Measurements from ENCODE around the gene PTPRM. TPM values are rescaled to one million over a fixed set of nuclear protein-coding genes. Genes with fewer than 3 reads are reported as not detected.

Gene PTPRM
- total RNA-seq, 1 donor from 2014 or later = 102 TPM

DNA sequence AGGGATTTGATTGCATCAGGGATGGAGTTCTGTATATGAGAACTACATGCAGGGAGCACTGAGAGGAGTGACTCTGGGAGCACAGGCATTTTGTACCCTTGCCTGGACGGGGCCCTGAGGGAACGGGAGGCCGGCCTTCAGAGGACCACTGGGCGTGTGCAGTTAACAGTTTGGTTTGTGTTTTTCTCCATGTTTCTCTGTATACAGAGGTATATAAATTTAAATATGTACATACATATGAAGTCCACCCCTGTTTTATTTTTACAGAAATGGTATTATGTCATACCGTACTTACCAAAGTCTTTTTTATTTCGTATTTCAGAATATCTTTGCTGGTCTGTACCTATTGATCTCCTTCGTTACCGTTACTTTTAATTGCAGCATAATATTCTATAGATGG is 111.3 kb downstream of the PTPRM start:
- ATAC-seq (no peak), DNase-seq (ENCODE audit: missing footprints) (no peak)
- intact Hi-C loops (cut with DNase I) = loop anchor here (5.0 kb wide), 1 partner anchor 69 kb away; no protein-coding TSS in a partner anchor

DNA sequence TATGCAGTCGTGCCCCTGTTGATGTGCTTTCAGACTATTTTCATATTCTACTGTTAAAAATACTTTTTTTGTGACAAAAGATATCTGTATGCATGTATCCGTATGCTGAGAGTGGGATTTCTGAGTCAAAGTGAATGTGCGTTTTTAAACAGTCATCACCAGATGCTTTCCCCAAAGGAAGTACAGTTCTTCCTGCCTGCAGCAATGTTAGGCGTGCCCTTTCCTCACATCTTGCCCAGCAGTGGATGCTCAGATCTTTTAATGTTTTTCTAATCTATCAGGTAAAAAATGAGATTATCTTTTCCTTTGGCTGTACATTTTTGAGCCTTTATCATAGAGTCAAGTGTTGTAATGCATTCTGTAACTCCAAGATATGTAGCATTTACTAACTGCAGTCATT is 111.7 kb downstream of the PTPRM start:
- no peak for ATAC-seq
- no peak for DNase-seq (ENCODE audit: missing footprints)
- intact Hi-C loops (cut with DNase I) = loop anchor here (5.0 kb wide), 1 partner anchor 68 kb away; no protein-coding TSS in a partner anchor

DNA sequence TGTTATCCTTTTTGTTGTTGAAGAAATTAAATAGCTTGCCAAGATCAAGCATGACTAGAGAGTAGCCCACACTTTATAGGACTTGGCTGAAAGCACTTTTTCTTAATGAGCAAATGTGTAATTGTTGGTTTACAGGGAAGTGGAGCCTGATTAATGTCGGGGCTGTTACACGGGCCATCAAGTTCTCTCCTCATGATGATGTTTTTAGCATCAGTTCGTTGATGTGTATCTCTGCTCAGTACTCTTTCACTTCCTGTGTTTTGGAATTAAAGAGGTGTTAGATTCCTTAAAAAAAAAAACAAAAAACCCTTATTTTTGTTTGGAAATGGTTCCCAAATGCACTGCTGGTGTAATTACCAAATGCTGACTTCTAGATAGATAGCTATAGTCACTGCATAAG is 114.2 kb downstream of the PTPRM start:
- intact Hi-C loops (cut with DNase I) = loop anchor here (5.0 kb wide), 1 partner anchor 104 kb away; no protein-coding TSS in a partner anchor

DNA sequence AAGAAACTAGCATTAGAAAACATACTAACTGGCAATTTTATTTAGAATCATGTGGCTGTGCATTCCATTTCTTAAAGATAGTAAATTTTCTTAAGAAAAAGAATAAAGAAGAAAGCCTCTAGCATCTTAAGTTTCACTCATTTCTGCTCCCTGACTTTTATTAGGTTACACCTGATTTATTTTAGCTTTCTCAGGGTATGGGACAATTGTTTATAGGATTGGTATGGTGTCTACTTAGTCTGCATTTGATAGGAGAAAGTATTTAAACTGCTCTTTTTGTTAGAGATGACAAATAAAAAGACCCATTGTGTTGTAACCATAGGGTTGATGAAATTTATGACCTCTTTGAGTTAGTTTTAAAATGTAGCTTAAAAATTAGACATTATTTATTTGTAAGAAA is 115.2 kb downstream of the PTPRM start:
- intact Hi-C loops (cut with DNase I) = loop anchor here (5.0 kb wide), 1 partner anchor 105 kb away; no protein-coding TSS in a partner anchor
- ATAC-seq (no peak), DNase-seq (ENCODE audit: missing footprints) (no peak)

More for the DNA sequence above, 114.2 kb downstream of the PTPRM start:
- ATAC-seq (no peak), DNase-seq (ENCODE audit: missing footprints) (no peak)

DNA sequence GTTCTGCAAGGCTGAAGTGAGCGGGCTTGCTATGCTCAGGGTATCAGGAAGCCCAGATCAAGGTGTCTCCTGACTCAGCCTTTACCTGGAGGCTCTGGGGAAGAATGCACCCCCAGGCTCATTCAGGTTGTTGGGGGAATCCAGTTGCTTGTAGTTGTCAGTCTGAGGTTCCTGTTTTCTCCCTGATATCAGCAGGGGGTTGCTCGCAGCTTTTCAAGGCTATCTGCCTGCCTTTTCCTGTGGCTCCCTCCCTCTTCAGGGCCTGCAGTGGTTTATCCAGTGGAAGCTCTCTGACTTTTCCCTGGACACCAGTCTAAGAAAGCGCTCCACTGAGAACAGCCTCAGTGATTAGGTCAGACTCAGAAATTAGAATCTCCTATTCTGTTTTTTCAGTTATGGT is 116.6 kb downstream of the PTPRM start:
- DNase-seq (ENCODE audit: missing footprints) (no peak), ATAC-seq (peak; percentile 75)
- intact Hi-C loops (cut with DNase I) = loop anchor here (5.0 kb wide), 1 partner anchor 106 kb away; no protein-coding TSS in a partner anchor

DNA sequence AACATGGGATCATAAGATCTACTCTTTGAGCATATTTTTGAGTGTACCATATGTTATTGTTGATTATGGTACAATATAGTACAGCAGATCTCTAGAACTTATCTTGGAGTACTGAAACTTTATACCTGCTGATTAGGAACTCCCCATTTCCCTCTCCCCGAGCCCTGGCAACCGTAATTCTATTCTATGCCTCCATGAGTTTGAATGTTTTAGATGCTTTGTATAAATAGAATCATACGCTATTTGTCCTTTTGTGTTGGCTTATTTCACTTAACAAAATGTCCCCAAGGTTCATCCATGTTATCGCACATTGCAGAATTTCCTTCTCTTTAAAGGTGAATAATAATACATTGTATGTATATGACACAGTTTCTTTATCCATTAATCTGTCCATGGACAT is 117.2 kb downstream of the PTPRM start:
- intact Hi-C loops (cut with DNase I) = loop anchor here (5.0 kb wide), 1 partner anchor 107 kb away; no protein-coding TSS in a partner anchor
- ATAC-seq = no peak
- no peak for DNase-seq (ENCODE audit: missing footprints)

DNA sequence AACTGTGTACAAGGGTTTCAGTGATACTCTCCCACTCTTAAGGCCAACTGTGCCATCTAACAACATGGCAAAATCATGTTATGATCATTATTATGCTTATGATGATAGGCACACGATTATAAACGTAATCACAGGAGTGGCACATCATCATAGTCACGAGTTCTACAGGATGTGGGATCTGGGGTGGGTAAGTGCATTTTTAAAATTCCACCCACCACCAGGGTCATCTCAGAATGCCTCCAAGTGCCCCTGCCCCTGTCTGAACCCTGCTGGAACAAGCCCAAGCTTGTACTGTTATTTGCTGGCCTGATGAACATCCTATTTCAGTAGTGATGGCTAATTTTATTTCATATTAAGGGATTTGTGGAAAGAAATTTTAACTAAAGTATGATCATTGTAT is 117.8 kb downstream of the PTPRM start:
- intact Hi-C loops (cut with DNase I) = loop anchor here (5.0 kb wide), 2 partner anchors 47 to 108 kb away; no protein-coding TSS in a partner anchor
- ATAC-seq (no peak), DNase-seq (ENCODE audit: missing footprints) (no peak)

DNA sequence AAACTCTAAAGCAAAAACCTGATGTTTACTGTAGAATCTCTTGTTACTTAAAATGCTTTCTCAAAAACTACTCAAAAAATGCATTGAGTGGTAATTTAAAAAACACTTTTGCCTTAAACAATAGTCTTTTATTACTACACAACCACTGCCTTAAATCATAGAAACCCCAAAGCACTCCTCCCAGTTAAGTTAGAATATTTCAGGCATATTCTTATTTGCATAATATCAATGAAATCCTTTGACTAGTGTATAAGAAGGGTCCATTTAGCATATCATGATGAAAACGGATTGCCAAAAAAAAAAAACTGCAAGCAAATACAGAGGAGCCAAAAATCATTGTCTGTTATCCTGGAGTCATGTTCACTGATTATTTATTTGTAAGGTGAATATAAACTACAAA is 119.2 kb downstream of the PTPRM start:
- intact Hi-C loops (cut with DNase I) = loop anchor here (5.0 kb wide), 1 partner anchor 46 kb away; no protein-coding TSS in a partner anchor
- no peak for DNase-seq (ENCODE audit: missing footprints)
- no peak for ATAC-seq

DNA sequence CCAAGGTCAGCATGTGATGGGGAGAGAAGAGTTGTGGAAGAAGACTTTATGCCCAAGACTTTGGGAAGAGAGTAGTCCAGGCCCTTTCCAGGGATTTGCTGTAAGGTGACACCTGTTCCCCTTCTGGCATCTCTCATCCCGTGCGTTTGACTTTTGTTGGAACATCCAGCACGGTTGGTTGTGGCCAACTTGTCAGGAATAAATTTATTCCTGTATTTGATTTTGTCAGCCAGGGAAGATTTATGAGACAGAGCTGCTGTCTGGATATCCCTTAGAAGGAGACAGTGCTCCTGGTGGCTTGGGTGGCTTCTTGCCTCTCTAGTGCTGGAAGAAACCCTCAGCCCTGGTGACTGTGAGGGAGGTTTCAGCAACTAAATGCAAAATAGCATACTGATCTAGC is 121.5 kb downstream of the PTPRM start:
- no peak for ATAC-seq
- intact Hi-C loops (cut with DNase I) = loop anchor here (5.0 kb wide), 1 partner anchor 44 kb away; no protein-coding TSS in a partner anchor
- DNase-seq (ENCODE audit: missing footprints) = no peak

DNA sequence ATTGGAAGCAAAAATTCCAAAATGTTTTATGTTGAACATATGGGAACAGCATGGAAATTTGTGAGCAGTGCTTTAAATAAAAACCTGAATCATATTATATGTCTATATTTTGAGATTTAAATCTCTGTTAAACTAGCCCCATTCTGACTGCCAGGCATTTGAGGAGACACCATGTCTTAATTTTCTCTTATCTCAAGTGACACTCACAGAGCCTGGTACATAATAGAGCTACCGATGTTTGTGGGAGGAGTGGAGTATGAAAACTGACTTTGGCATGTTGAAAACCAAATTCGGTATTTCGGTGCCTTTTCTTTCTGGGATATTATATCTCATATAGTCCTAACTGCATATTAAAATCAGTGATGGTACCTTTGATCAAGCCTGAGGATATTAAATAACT is 124.1 kb downstream of the PTPRM start:
- no peak for DNase-seq (ENCODE audit: missing footprints)
- ATAC-seq = no peak
- intact Hi-C loops (cut with DNase I) = no loop called here

DNA sequence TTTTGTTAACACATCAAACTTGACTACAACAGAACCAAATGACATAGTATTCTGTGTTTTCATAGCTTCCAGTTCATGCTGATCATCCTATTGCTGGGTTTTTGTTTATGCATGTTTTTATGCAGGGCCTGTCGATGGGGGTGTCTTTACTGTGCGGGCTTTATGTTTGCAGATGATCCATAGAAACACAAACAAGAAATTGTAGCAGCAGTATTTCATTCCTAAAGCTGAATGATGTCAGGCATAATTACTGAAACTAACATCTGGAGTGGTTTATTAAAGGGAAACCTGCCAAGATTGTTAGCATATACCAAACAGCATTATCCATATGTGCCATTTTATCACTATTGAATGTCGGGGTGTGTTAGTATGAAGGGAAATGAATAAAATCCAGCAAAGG is 129.7 kb downstream of the PTPRM start:
- ATAC-seq = no peak
- intact Hi-C loops (cut with DNase I) = no loop called here

DNA sequence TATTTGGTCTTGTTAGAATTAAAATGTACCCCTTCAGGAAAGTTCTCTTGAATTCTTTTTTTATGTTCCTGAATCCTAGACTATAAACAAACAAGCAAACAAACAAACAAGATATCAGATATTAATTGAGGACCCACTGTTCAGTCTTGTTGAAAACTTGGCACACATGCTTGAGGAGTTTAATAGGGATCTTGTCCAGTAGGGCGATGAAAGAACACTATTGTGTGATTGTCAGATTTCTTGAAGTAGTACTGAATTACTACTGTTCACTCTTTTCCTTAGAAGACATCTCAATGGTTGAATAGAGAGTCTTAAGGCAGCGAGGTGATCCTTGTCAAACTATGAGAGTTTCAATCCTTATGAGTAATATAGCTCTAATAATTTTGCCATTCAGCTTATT is 130.2 kb downstream of the PTPRM start:
- intact Hi-C loops (cut with DNase I) = no loop called here
- no peak for ATAC-seq
- no peak for DNase-seq (ENCODE audit: missing footprints)

More for the DNA sequence above, 129.7 kb downstream of the PTPRM start:
- no peak for DNase-seq (ENCODE audit: missing footprints)

DNA sequence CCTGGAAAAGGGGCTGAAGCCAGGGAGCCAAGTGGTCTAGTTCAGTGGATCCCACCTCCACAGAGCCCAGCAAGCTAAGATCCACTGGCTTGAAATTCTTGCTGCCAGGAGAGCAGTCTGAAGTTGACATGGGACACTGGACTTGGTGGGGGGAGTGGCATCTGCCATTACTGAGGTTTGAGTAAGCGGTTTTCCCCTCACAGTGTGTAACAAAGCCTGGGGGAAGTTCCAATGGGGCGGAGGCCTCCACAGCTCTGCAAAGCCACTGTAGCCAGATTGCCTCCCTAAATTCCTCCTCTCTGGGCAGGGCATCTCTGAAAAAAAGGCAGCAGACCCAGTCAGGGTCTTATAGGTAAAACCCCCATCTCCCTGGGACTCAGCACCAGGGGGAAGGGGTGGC is 144.4 kb downstream of the PTPRM start:
- ATAC-seq (no peak), DNase-seq (ENCODE audit: missing footprints) (no peak)
- intact Hi-C loops (cut with DNase I) = no loop called here

DNA sequence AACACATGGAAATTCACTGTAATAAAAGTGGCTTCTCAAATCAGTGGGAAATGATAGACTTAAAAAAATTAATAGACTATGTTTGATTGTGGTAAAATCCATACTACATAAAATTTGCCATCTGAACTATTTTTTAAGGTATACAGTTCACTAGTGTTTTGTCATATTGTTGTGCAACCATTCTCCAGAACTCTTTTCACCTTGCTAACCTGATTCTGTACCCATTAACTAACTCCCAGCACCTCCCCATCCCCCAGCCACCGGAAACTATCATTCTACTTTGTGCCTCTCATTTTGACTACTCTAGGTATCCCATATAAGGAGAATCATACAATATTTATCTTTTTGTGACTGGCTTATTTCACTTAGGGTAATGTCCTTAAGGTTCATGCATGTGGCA is 153.3 kb downstream of the PTPRM start:
- ATAC-seq = no peak
- intact Hi-C loops (cut with DNase I) = no loop called here
- no peak for DNase-seq (ENCODE audit: missing footprints)

DNA sequence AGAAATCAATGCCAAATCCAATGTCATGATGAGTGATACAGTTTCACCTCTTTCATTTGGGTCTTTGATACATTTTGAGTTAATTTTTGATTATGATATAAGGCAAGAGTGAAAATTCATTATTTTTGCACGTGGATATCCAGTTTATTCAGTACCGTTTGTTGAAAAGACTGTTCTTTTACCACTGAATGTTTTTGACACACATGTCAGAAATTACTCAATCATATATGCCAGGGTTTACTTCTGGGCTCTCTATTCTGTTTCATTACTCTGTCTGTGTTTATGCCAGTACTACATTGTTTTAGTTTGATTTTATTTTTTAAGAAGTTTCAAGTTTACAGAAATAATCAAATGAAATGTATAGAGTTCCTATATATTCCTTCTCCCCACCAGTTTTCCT is 154.4 kb downstream of the PTPRM start:
- ATAC-seq (no peak), DNase-seq (ENCODE audit: missing footprints) (no peak)
- intact Hi-C loops (cut with DNase I) = no loop called here

DNA sequence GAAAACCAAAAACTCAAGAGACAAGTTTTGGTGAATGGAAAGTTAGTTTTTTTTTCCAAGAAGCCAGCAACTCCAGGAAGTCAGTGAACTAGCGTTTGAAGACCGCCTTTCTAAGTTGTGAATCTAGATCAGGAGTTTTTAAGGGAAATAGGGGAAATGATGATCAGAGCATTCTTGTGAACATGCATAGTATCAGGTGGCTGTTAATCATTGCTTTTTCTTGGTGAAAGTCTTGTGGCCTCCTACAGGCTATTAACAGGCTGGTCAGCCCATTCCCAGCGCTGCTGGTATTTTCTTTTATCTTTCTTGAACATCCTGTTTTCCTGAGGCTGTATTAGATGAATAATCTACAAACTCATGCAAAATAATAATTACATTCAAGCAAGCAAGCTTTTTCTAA is 155.8 kb downstream of the PTPRM start:
- DNase-seq (ENCODE audit: missing footprints) = no peak
- intact Hi-C loops (cut with DNase I) = no loop called here
- ATAC-seq = no peak

DNA sequence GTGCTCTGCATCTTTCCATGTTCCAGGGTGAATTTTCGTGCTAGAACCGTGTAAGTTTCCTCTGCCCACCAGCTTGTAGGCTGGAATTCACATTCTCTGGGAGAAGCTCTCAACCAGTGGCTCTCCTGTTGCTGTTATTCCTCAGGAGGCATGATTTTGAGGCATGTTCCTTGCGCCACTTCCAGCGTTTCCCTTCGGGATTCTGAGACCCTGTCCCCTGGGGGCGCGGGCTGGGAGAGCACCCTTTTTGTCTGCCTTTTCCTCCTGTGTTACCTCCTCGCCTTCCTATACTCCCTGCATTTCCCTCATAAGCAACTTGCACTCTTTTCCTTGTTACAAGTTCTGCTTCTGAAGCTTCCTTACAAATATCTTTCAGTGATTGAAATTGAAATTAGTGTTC is 156.4 kb downstream of the PTPRM start:
- intact Hi-C loops (cut with DNase I) = no loop called here
- DNase-seq (ENCODE audit: missing footprints) = no peak
- no peak for ATAC-seq

DNA sequence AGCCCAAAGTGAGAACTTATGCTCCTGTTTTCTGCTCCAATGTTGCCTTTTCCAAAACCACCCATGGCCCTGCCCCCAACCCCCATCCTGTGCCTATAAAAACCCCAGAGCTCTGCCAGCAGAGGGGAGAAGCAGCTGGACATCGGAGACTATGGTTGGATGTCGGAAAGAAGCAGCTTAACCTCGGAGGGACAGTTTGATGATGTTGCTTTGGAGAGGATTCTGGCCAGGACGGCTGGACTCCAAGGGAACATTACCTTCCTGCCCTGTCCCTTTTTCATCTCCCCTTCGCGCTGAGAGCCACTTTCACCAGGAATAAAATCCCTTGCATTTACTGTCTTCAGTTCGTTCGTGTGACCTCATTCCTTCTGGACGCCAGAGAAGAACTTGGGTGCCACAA is 158.4 kb downstream of the PTPRM start:
- intact Hi-C loops (cut with DNase I) = no loop called here
- no peak for ATAC-seq

DNA sequence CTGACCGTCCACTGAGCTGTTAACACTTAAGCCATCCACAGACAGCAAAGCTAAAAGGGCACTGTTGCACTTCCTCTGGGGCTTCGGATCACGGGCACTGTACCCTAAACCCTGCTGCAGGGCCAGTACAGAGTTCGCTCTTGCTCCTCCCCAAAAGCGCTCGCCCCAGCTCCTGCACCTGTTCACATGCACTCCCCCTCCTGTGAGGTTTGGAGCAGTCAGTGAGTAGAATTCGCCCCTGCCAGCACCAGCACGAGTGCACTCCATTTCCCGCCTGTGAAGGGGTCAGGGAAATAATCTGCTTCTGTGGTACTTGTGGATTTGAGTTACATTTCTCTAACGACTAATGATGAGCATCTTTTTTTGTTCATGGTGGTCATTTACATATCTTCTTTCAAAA is 158.8 kb downstream of the PTPRM start:
- ATAC-seq (no peak), DNase-seq (ENCODE audit: missing footprints) (no peak)
- intact Hi-C loops (cut with DNase I) = no loop called here

More for the DNA sequence above, 158.4 kb downstream of the PTPRM start:
- no peak for DNase-seq (ENCODE audit: missing footprints)

DNA sequence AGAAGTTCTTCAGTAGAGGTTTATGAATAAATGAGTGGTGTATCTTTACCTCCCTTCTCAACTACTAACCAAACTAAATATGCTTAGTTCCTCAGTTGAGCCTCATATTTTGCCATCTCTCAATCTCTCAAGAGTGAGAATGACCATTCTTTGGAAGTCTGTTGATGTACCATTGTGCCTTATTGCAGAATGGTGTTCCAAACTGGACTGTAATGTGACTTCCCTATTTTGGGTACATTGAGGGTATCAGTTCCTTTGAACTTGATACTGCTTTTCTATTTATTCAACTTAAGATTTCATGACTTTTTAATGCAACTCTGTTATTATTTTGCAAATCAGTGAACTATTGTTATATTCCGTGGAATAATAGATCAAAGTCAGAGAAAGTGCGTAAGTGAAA is 159.4 kb downstream of the PTPRM start:
- DNase-seq (ENCODE audit: missing footprints) = no peak
- intact Hi-C loops (cut with DNase I) = no loop called here
- no peak for ATAC-seq

DNA sequence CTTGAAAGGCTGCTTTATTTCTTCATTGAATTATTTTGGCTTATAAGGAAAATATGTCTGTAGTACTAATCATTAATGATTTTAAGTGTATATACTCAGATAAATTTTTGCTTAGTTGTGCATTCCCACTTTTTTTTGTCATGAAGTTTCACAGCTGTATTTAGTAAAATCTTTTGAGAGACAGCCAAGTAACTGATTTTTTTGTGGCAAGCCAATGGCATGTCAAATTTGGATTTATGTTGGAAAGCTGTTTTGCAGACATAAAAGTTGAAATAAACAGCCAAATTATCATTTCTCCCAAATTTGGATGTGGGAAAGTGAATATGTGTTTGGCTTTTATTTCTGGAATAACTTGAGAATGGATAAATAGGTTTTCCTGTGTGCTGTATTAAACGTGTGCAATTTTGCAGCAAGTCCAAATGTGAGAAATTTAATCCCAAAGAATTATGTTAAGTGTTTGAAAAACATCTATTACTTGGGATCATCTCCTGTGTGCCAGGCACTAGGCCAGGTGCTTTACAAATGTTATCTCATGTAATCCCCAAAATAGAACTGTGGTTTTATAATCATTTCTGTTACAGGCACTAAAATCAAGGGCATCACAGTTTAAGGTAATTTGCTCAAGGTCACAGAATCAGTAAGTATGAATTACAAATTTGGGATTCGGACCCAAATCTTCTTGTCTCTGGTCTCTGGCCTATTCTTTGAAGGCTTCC is 160.4 kb downstream of the PTPRM start:
- ATAC-seq (no peak), DNase-seq (ENCODE audit: missing footprints) (no peak)
- intact Hi-C loops (cut with DNase I) = no loop called here

All from Right ventricle myocardium inferior (tissue), 1 donor.